ENCODE measurements around the gene TICAM1.

DNA sequence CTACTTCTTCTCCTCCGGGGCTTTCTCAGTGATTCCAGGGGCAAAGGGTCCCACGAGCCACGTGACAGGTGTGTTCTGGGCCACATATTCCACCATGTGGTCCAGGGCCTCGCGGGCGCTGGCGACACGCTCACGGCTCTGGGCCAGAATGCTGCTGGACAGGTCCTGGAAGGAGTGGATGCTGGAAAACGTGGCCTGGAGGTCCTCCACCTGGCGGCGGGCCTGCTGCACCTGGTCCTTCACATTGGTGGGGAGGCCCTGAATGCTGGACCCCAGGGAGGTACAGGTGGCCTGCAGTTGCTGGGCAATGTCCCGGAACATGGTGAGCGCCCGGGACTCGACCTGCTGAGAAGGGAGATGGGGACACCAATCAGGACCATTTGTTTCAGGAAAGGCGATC is 7.7 kb upstream of the TICAM1 start:
- TF ChIP-seq, protein P1, sequence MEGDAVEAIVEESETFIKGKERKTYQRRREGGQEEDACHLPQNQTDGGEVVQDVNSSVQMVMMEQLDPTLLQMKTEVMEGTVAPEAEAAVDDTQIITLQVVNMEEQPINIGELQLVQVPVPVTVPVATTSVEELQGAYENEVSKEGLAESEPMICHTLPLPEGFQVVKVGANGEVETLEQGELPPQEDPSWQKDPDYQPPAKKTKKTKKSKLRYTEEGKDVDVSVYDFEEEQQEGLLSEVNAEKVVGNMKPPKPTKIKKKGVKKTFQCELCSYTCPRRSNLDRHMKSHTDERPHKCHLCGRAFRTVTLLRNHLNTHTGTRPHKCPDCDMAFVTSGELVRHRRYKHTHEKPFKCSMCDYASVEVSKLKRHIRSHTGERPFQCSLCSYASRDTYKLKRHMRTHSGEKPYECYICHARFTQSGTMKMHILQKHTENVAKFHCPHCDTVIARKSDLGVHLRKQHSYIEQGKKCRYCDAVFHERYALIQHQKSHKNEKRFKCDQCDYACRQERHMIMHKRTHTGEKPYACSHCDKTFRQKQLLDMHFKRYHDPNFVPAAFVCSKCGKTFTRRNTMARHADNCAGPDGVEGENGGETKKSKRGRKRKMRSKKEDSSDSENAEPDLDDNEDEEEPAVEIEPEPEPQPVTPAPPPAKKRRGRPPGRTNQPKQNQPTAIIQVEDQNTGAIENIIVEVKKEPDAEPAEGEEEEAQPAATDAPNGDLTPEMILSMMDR (conservative IDR thresholded peaks at IDR 0.05 in 1 of 2, IDR thresholded peaks at IDR 0.05 in 1 of 2; ENCODE audit: low read depth in 1 of 2, low read length in 2 of 2) = no peak
- no peak for TF ChIP-seq EZH2 (IDR thresholded peaks at IDR 0.05; ENCODE audit: low read length, missing control alignments)
